Measurements from ENCODE around the gene ZSCAN10.
A peak's percentile ranks its signal among the peaks of the same experiment; 100 is the strongest.

The ZSCAN10 gene

GRCh38 chr16:3112058-3112880, 13.2 kb upstream of the ZSCAN10 start, which contains the start of gene ZNF205:
TSS of gene ZNF205 (plus strand) at chr16:3112586. CDS start at chr16:3113431, 845 bp downstream.
- no peak for DNase-seq (ENCODE audit: low spot score)

DNA sequence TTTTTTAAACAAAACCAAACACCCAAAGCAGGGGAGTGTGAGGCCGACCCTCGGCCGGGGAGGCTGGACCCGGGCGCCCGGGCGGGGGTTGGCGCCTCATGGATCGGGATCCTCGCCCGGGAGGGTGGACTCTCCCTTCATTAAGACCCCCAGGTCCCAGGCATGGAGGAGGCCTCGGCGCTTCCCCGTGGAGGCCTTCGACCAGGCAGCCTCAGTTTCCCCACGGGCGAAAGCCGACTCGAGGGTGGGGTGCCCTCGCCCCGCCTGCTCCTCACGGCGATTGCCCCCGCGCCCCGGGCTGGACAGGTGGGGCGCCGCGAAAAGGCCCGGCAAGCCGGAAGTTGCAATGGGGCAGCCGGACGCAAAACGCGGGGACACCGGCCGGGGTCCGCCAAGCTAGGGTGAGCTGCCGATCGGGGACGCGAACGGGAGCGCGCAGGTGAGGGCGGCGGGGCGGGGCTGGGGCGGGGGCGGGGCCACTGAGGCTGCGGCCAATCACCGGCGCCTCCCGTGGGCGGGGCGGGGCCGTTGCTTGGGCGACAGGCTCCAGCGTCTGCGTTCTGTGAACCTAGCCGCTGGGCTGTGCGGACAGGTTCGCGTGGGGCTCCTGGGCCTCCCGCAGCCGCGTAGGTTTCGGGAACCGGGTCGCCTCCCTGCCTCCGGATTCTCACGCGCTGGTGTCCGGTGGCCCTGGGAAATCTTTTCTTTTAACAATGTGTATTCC, 7.3 kb upstream of the ZSCAN10 start:
- peak; percentile 89 for DNase-seq (ENCODE audit: low spot score)

DNA sequence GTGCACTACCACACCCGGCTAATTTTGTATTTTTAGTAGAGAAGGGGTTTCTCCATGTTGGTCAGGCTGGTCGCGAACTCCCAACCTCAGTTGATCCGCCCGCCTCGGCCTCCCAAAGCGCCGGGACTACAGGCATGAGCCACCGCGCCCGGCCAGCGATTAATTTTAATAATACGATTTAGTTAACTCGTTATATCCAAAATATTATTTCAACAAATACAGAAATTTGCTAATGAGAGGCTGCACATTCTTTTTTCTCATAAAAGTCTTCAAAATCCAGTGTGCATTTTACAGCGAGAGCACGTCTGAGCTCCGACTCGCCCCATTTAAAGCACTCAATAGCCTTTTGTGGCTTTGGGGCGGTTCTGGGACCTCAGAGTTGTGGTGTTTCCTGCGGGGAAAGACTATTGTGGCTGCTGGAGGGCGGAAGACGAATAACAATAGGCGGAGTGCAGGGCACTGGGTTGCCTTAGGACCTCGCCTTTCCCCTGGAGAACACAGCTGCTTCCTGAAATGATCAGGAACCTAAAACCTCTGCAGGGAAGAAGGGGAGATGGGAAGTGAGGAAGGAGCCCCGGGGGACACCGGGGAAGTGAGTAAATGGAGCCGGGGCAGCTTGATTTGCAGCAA, 2.9 kb upstream of the ZSCAN10 start:
- peak; percentile 39 for DNase-seq (ENCODE audit: low spot score)

DNA sequence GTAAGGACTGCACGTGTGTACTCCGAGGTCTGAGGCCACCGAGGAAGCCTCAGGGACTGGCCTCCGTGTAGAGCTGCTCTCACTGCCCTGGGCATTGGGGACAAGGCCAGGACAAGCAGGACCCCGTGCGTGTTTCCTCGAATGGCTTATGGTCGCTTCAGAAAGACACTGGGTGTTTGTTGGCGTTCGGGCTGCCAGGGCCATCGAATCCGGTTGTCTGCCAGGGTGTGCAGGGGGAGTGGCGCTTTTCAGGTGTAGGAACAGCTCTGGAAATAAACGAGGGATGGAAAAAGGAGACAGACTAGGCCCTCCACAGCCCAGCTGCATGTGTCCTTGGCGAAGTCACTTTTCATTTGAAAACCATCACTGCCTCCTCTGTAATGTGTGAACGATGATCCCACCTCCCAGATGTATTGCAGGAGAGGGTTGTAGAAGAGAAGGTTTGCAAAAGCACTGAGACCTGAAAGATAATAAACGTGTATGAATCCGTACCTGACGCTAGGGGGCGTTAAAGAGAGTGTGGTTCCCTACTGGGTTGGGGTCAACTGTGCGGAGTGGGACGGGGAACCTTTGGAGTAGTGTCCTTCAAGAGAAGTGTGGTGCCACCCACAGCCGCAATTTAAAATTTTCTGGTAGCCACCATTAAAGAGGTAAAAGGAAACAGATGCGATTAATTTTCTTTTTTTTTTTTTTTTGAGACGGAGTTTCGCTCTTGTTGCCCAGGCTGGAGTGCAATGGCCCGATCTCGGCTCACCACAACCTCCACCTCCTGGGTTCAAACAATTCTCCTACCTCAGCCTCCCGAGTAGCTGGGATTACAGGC, 2.1 kb upstream of the ZSCAN10 start:
- DNase-seq (ENCODE audit: low spot score): peak; percentile 71

- DNase-seq (ENCODE audit: low spot score): peak; percentile 91
Measured at GRCh38 chr16:3099732-3100499, 822 bp upstream of the ZSCAN10 start.

DNA sequence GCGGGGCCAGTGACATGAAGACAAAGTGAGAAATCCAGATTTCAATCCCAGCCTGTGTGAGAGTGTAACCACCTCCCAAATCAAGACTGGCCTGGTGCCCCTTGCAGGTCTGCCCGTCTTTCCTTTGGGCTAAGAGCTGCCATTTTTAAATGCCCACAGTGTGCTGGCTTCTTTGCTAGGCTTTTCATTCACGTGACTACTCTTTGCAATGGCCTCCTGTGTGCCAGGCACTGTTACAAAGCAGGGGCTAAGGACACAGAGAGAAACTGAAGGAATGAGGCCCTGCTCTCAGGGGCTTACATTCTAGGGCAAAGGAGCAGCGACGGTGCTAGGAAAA, 269 bp upstream of the ZSCAN10 start:
- DNase-seq (ENCODE audit: low spot score): no peak

- DNase-seq (ENCODE audit: low spot score): no peak
Measured at GRCh38 chr16:3097266-3097665, 1.8 kb downstream of the ZSCAN10 start.

GRCh38 chr16:3096362-3096761, 2.7 kb downstream of the ZSCAN10 start:
- DNase-seq (ENCODE audit: low spot score): no peak

DNA sequence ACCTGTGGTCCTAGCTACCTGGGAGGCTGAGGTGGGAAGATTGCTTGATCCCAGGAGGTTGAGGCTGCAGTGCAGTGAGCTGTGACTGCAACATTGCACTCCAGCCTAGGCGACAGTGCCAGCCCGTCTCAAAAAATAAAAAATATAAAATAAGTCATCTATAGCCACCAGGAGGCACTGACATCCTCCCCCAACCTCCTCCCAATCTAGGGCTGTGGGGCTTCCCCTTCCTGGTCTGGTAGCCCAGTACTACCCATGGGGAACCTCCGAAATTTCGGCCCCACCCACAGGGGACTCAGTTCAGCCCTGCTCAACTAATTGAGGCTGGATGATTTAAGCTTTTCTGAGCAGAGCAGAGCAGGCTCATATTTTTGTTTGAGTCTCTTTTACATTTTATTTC, 3.2 kb downstream of the ZSCAN10 start:
- peak; percentile 78 for DNase-seq (ENCODE audit: low spot score)

GRCh38 chr16:3094289-3095027, 4.6 kb downstream of the ZSCAN10 start:
- peak; percentile 78 for DNase-seq (ENCODE audit: low spot score)

GRCh38 chr16:3092501-3092941, 6.6 kb downstream of the ZSCAN10 start:
- no peak for DNase-seq (ENCODE audit: low spot score)

GRCh38 chr16:3091551-3091950, 7.5 kb downstream of the ZSCAN10 start:
- no peak for DNase-seq (ENCODE audit: low spot score)

DNA sequence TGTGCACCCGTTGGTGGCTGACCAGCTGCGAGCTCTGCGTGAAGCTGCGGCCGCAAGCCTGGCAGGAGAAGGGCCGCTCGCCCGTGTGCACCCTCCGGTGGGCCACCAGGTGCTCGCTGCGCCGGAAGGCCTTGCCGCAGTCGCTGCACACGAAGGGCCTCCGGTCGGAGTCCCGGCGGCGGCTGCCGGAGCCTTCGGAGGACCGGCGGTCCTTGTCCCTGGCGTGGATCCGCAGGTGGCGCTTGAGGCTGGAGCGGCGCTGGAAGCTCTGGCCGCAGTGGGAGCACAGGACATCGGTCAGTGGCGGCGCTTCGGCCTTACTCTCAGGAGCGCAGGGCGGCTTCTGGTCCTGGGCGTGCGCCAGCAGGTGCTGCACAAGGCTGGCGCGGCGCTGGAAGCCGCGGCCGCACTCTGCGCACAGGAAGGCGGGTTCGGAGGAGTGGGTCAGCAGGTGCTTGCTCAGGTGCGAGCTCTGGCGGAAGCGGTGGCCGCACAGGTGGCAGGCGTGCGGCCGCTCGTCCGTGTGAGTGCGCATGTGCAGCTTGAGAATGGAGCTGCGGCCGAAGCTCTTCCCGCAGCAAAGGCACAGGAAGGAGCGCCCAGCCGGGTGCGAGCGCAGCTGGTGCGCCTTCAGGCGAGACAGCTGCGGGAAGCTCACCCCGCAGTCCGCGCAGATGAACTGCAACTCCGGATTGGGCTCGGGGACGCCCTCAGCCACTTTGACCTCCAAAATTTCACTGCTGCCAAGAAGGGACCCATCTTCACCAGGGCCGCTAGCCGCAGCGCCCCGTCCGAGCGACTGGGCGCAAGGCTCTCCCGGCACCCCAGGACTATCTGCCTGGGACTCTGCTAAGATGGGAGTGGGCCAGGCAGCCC, 9.1 kb downstream of the ZSCAN10 start:
- DNase-seq (ENCODE audit: low spot score): no peak

- DNase-seq (ENCODE audit: low spot score): no peak
Measured at GRCh38 chr16:3088925-3089716, 10.0 kb downstream of the ZSCAN10 start.

DNA sequence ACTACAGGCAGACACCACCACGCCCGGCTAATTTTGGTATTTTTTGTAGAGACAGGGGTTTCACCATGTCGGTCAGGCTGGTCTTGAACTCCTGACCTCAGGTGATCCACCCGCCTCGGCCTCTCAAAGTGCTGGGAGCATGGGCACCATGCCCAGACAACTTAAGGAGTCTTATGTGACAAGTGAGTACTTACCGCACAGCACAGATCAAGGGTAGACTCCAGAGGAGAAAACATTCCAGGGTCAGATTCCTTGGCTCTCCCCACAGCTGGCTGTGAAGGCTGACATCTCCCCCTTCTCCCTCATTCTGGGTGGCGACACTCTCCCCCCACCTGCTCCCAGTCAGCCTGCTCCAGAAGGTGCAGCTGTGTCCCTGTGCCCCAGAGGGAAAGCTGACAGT, 10.6 kb downstream of the ZSCAN10 start:
- DNase-seq (ENCODE audit: low spot score): no peak

GRCh38 chr16:3087243-3088235, 11.6 kb downstream of the ZSCAN10 start:
- no peak for DNase-seq (ENCODE audit: low spot score)

DNA sequence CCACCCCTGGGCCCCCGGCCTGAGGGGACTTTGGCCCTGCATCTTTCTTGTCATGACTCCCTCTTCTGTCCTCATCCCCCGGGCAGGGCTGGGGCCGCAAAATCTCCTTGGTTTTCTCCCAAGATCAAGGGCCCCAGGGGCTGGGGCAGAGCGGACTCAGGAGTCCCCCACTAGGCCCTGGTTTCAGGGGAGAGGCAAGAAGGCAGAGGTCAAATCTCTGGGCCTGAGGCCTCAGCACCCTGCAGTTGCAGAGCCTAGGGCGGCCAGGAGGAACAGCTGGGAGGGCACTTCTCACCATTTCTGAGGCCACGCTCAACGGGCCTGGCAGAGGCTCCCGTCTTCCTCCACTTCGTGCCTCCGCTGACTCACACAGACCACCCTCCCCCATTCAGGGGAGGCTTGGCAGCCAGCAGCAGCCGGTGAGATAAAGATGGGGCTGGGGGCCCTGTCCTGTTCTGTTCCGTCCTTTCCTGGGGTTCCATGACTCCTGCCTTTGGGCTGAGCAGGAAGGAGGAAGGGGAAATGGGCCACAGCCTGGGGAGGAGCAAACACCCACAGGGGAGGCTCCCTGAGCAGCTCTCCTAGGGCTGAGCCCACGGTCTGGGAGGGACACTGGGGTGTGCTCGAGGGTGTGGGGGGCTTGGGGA, 12.4 kb downstream of the ZSCAN10 start:
- no peak for DNase-seq (ENCODE audit: low spot score)

Data from CD4-positive, alpha-beta T cell treated with Interleukin-2 at 100 ng/mL for 4 hours (primary cell).